ENCODE data around the gene SLC25A17. TPM values are rescaled to one million over a fixed set of nuclear protein-coding genes. Genes with fewer than 3 reads are reported as not detected.

The SLC25A17 gene
- total and polyA plus RNA-seq, 10 donors = 11.4 to 16.1 (median 13.8) TPM

GRCh38 chr22:40733919-40734318 is 85.2 kb downstream of the SLC25A17 start:
- H3K27me3 ChIP-seq (replicated peaks in 1 of 7) = no peaks in the 10 kb centered on the region
- intact Hi-C loops (cut with DNase I; ENCODE audit: low total_unique reads) = no loop called here
- TF ChIP-seq POLR2AphosphoS5 (IDR thresholded peaks at IDR 0.05) = no peak
- no peak for TF ChIP-seq POLR2A (IDR thresholded peaks at IDR 0.05)
- TF ChIP-seq CTCF (IDR thresholded peaks at IDR 0.05 in 8 of 11, conservative IDR thresholded peaks at IDR 0.05 in 3 of 11) = no peak
- H3K9me3 ChIP-seq = no peaks in the 10 kb centered on the region
- no peak overlapping the region for H3K4me3 ChIP-seq
- H3K4me1 ChIP-seq = peaks cover 0 to 26% (median 2%) of the 10 kb centered on the region in 6 donors
- no peak overlapping the region for H3K27ac ChIP-seq
- no peaks in the 10 kb centered on the region for H3K36me3 ChIP-seq
- WGBS, 5 donors = 92 to 95% (median 93%) methylated on average over 4 of the region's 4 CpGs
- no peak for DNase-seq

- 44 to 52% (median 51%) methylated on average over 2 of the region's 2 CpGs for WGBS, 5 donors
- Histone ChIP-seq H3K27me3 (replicated peaks in 1 of 7) (no peaks in the 10 kb centered on the region), H3K4me3 (no peak overlapping the region), H3K36me3 (no peaks in the 10 kb centered on the region), H3K4me1 (peaks cover 0 to 36% (median 7%) of the 10 kb centered on the region in 6 donors), H3K27ac (peak overlapping the region in 3 of 8 donors; percentile 38 to 64 (median 63)), H3K9me3 (no peaks in the 10 kb centered on the region)
- intact Hi-C loops (cut with DNase I; ENCODE audit: low total_unique reads) = no loop called here
- no peak for DNase-seq
- TF ChIP-seq POLR2A (IDR thresholded peaks at IDR 0.05) (no peak), CTCF (IDR thresholded peaks at IDR 0.05 in 8 of 11, conservative IDR thresholded peaks at IDR 0.05 in 3 of 11) (no peak)
Measured at GRCh38 chr22:40732999-40733292, 86.2 kb downstream of the SLC25A17 start.

GRCh38 chr22:40729284-40729683 is 89.9 kb downstream of the SLC25A17 start:
- H3K4me3 ChIP-seq = no peak overlapping the region
- DNase-seq = no peak
- TF ChIP-seq POLR2A (IDR thresholded peaks at IDR 0.05) (no peak), CTCF (IDR thresholded peaks at IDR 0.05 in 8 of 11, conservative IDR thresholded peaks at IDR 0.05 in 3 of 11) (no peak), POLR2AphosphoS5 (IDR thresholded peaks at IDR 0.05) (no peak)
- H3K27me3 ChIP-seq (replicated peaks in 1 of 7) = no peaks in the 10 kb centered on the region
- peak overlapping the region in 4 of 8 donors; percentile 41 to 70 (median 54) for H3K27ac ChIP-seq
- H3K36me3 ChIP-seq = no peaks in the 10 kb centered on the region
- intact Hi-C loops (cut with DNase I; ENCODE audit: low total_unique reads) = no loop called here
- 76 to 89% (median 87%) methylated on average over 6 of the region's 6 CpGs for WGBS, 5 donors
- H3K4me1 ChIP-seq = peaks cover 0 to 51% (median 17%) of the 10 kb centered on the region in 6 donors
- H3K9me3 ChIP-seq = no peaks in the 10 kb centered on the region

GRCh38 chr22:40728731-40729189 is 90.4 kb downstream of the SLC25A17 start:
- H3K27ac ChIP-seq = peak overlapping the region in 6 of 8 donors; percentile 9 to 70 (median 48)
- no peaks in the 10 kb centered on the region for H3K36me3 ChIP-seq
- no peak for TF ChIP-seq CTCF (IDR thresholded peaks at IDR 0.05 in 8 of 11, conservative IDR thresholded peaks at IDR 0.05 in 3 of 11)
- TF ChIP-seq POLR2AphosphoS5 (IDR thresholded peaks at IDR 0.05) = no peak
- no peak for TF ChIP-seq POLR2A (IDR thresholded peaks at IDR 0.05)
- 14 to 44% (median 25%) methylated on average over 13 of the region's 13 CpGs for WGBS, 5 donors
- peak; percentile 79 for DNase-seq
- H3K4me3 ChIP-seq = no peak overlapping the region
- intact Hi-C loops (cut with DNase I; ENCODE audit: low total_unique reads) = no loop called here
- H3K27me3 ChIP-seq (replicated peaks in 1 of 7) = no peaks in the 10 kb centered on the region
- peaks cover 0 to 51% (median 17%) of the 10 kb centered on the region in 6 donors for H3K4me1 ChIP-seq
- no peaks in the 10 kb centered on the region for H3K9me3 ChIP-seq
